ENCODE measurements around the gene LRRC7.

- TF ChIP-seq EZH2 (IDR thresholded peaks at IDR 0.05; ENCODE audit: low read length, missing control alignments) (no peak), CTCF (conservative IDR thresholded peaks at IDR 0.05 in 1 of 2, IDR thresholded peaks at IDR 0.05 in 1 of 2; ENCODE audit: low read depth in 1 of 2, low read length in 2 of 2) (no peak)
Measured at GRCh38 chr1:70156529-70157120, 588.9 kb downstream of the LRRC7 start.

Data from fibroblast of lung (primary cell).